Esophagus squamous epithelium (tissue), 5 donors: ENCODE results near the gene PIGR. TPM values are rescaled to one million over a fixed set of nuclear protein-coding genes. Genes with fewer than 3 reads are reported as not detected.

Experiments
- DNase-seq: peaks from one replicate; lab custom pipeline; 2025; lab: John Stamatoyannopoulos, UW
- H3K27ac ChIP-seq, 4 donors: fragments of 200-600 bp; sonication (generic); one replicate each; pipeline ENCODE4 v1.5.1; 2016 to 2019; ENCODE audit warnings: mild to moderate bottlenecking in 1 of 4
- H3K27me3 ChIP-seq, 4 donors: fragments of 200-600 bp; sonication (generic); 1 replicate in 3 of 4; 2 replicates in 1 of 4; pipeline versions ENCODE4 v1.5.1 to v1.6.0; 2017 to 2021; ENCODE audit warnings: antibody characterized with exemption in 1 of 4
- H3K36me3 ChIP-seq, 3 donors: fragments of 200-600 bp; sonication (generic); one replicate each; pipeline ENCODE4 v1.5.1; 2016 to 2019
- H3K4me1 ChIP-seq, 3 donors: fragments of 200-600 bp; sonication (generic); one replicate each; pipeline ENCODE4 v1.5.1; 2017 to 2019
- H3K4me3 ChIP-seq, 4 donors: fragments of 200-600 bp; sonication (generic); 1 replicate in 3 of 4; 2 replicates in 1 of 4; pipeline ENCODE4 v1.5.1; 2016 to 2019; ENCODE audit warnings: mild to moderate bottlenecking in 2 of 4, moderate library complexity in 1 of 4
- H3K9me3 ChIP-seq, 3 donors: fragments of 200-600 bp; sonication (generic); one replicate each; pipeline ENCODE4 v1.5.1; 2016 to 2019
- CTCF ChIP-seq, 6 experiments: fragments of 450-650 bp in 4 of 6; fragments of 200-600 bp in 2 of 6; sonication (generic) in 2 of 6; IDR thresholded peaks; one replicate each; pipeline ENCODE4 v1.5.1; 2016 to 2019; ENCODE audit warnings: antibody characterized with exemption in 6 of 6, mild to moderate bottlenecking in 4 of 6, moderate library complexity in 4 of 6
- POLR2A ChIP-seq, 4 donors: fragments of 450-650 bp; IDR thresholded peaks; one replicate each; pipeline ENCODE4 v1.6.1; 2017; ENCODE audit warnings: antibody characterized with exemption in 4 of 4, mild to moderate bottlenecking in 4 of 4, moderate library complexity in 3 of 4
- WGBS, 2 donors: methylation state at CpG; one replicate each; pipeline ENCODE4 v1.1.5; 2018; 5-methylcytosine and 5-hydroxymethylcytosine counted together
- intact Hi-C: fragments of 100-400 bp; cut with DNase I; formaldehyde crosslinking; loops from one replicate; pipeline ENCODE4 v1.15.0; 2022
- total RNA-seq, 4 donors: library from RNA; depleted of rRNA; stranded (reverse); fragments of >200 nt; gene quantifications; one replicate each; pipeline ENCODE4 v1.1.0, GENCODE V29; 2016
- donor health status: DM: yes; HTN: yes; CAD: no.

The PIGR gene
- total RNA-seq, 4 donors from 2014 or later, result 0.99 to 144 (median 1.1) TPM; not detected in 1

GRCh38 chr1:206939131-206939530 is 7.1 kb downstream of the PIGR start:
- no peak for TF ChIP-seq POLR2A (IDR thresholded peaks at IDR 0.05)
- no peak for TF ChIP-seq CTCF (IDR thresholded peaks at IDR 0.05)
- intact Hi-C loops, result no loop called here
- H3K27ac ChIP-seq, result no peak overlapping the region
- no peaks in the 10 kb centered on the region for H3K9me3 ChIP-seq
- H3K4me3 ChIP-seq, result no peak overlapping the region
- DNase-seq, result no peak
- H3K36me3 ChIP-seq, result no peaks in the 10 kb centered on the region
- no peaks in the 10 kb centered on the region for H3K27me3 ChIP-seq
- peaks cover 0 to 22% (median 12%) of the 10 kb centered on the region in 3 donors for H3K4me1 ChIP-seq
- whole genome bisulfite sequencing, 2 donors, result 89 to 98% methylated on average over 7 to 12 of the region's 13 CpGs

- WGBS, 2 donors, result 83% methylated on average over 4 of the region's 6 CpGs; no CpG with 5 or more reads in 1 of the 2 donors
- Histone ChIP-seq H3K4me3 (no peak overlapping the region), H3K4me1 (peaks cover 0 to 22% (median 12%) of the 10 kb centered on the region in 3 donors), H3K27ac (no peak overlapping the region), H3K27me3 (no peaks in the 10 kb centered on the region), H3K36me3 (no peaks in the 10 kb centered on the region), H3K9me3 (no peaks in the 10 kb centered on the region)
- DNase-seq, result no peak
- TF ChIP-seq POLR2A (IDR thresholded peaks at IDR 0.05) (no peak), CTCF (IDR thresholded peaks at IDR 0.05) (no peak)
- intact Hi-C loops, result no loop called here
These were observed 8.8 kb downstream of the PIGR start for GRCh38 chr1:206937425-206937824.

- H3K27me3 ChIP-seq, result no peaks in the 10 kb centered on the region
- 72 to 100% methylated on average over 2 to 7 of the region's 19 CpGs for WGBS, 2 donors
- H3K4me1 ChIP-seq, result peaks cover 0 to 10% (median 9%) of the 10 kb centered on the region in 3 donors
- H3K36me3 ChIP-seq, result no peaks in the 10 kb centered on the region
- no peak for DNase-seq
- TF ChIP-seq CTCF (IDR thresholded peaks at IDR 0.05) (peak in 4 of 6 experiments; percentile 17 to 51 (median 44)), POLR2A (IDR thresholded peaks at IDR 0.05) (no peak)
- intact Hi-C loops, result no loop called here
- H3K27ac ChIP-seq, result no peak overlapping the region
- H3K9me3 ChIP-seq, result no peaks in the 10 kb centered on the region
- H3K4me3 ChIP-seq, result no peak overlapping the region
These were observed 10.7 kb downstream of the PIGR start for GRCh38 chr1:206935491-206936067.

- intact Hi-C loops, result no loop called here
- no peak overlapping the region for H3K27ac ChIP-seq
- 73 to 82% methylated on average over 5 to 6 of the region's 8 CpGs for WGBS, 2 donors
These were observed 12.8 kb downstream of the PIGR start for GRCh38 chr1:206933333-206933945.

More at GRCh38 chr1:206933333-206933945, 12.8 kb downstream of the PIGR start:
- Histone ChIP-seq H3K4me3 (no peak overlapping the region), H3K27me3 (no peaks in the 10 kb centered on the region), H3K36me3 (no peaks in the 10 kb centered on the region), H3K4me1 (no peaks in the 10 kb centered on the region), H3K9me3 (no peaks in the 10 kb centered on the region)
- TF ChIP-seq POLR2A (IDR thresholded peaks at IDR 0.05) (no peak), CTCF (IDR thresholded peaks at IDR 0.05) (peak; percentile 12 to 59 (median 53))
- DNase-seq, result no peak
